Body of pancreas (tissue), 4 donors: ENCODE measurements around the gene SLC29A4.
"Not testable (repeated sequence)": the region's sequence is repeated elsewhere in the genome, so short reads cannot be mapped to it uniquely, and the experiment has no call there.

Experiments used
- CTCF ChIP-seq, 7 experiments: fragments of 450-650 bp in 4 of 7; fragments of 200-600 bp in 3 of 7; sonication (generic) in 3 of 7; IDR thresholded peaks; one replicate each; pipeline ENCODE4 v1.5.1; 2016 to 2019; ENCODE audit warnings: antibody characterized with exemption in 7 of 7
- POLR2A ChIP-seq, 3 donors: fragments of 450-650 bp; IDR thresholded peaks; one replicate each; pipeline ENCODE4 v1.6.1; 2016; ENCODE audit warnings: antibody characterized with exemption in 3 of 3, mild to moderate bottlenecking in 2 of 3

- TF ChIP-seq POLR2A, CTCF (IDR thresholded peaks at IDR 0.05): not testable (repeated sequence)
Measured at GRCh38 chr7:5269992-5270657, 12.6 kb upstream of the SLC29A4 start.
